ENCODE measurements around the gene PLCL1. TPM values are rescaled to one million over a fixed set of nuclear protein-coding genes. Genes with fewer than 3 reads are reported as not detected.

Gene PLCL1
- total RNA-seq, 4 donors from 2014 or later, result 1.0 to 3.7 (median 2.6) TPM

- DNase-seq (ENCODE audit: low spot score in 2 of 2), result no peak
- H3K4me3 ChIP-seq (ENCODE audit: low read depth, poor library complexity, severe bottlenecking), result no peak overlapping the region
- TF ChIP-seq CTCF (IDR thresholded peaks at IDR 0.05) (no peak), POLR2A (IDR thresholded peaks at IDR 0.05) (no peak)
- WGBS, 2 donors, result 90 to 91% methylated on average over 7 of the region's 7 CpGs
- intact Hi-C loops (cut with DNase I; ENCODE audit: low total_unique reads), result no loop called here
These were observed 255.4 kb downstream of the PLCL1 start for GRCh38 chr2:198059800-198060199.

GRCh38 chr2:198060277-198060676 is 255.9 kb downstream of the PLCL1 start:
- DNase-seq (ENCODE audit: low spot score in 2 of 2), result no peak
- intact Hi-C loops (cut with DNase I; ENCODE audit: low total_unique reads), result no loop called here
- H3K4me3 ChIP-seq (ENCODE audit: low read depth, poor library complexity, severe bottlenecking), result no peak overlapping the region
- whole genome bisulfite sequencing, 2 donors, result 57 to 69% methylated on average over 2 of the region's 2 CpGs
- TF ChIP-seq CTCF (IDR thresholded peaks at IDR 0.05) (no peak), POLR2A (IDR thresholded peaks at IDR 0.05) (no peak)

- TF ChIP-seq CTCF (IDR thresholded peaks at IDR 0.05) (no peak), POLR2A (IDR thresholded peaks at IDR 0.05) (no peak)
- no peak for DNase-seq (ENCODE audit: low spot score in 2 of 2)
- intact Hi-C loops (cut with DNase I; ENCODE audit: low total_unique reads), result no loop called here
- H3K4me3 ChIP-seq (ENCODE audit: low read depth, poor library complexity, severe bottlenecking), result no peak overlapping the region
These were observed 258.4 kb downstream of the PLCL1 start for GRCh38 chr2:198062826-198063225.

- DNase-seq (ENCODE audit: low spot score in 2 of 2), result no peak
- intact Hi-C loops (cut with DNase I; ENCODE audit: low total_unique reads), result no loop called here
- no peak for TF ChIP-seq POLR2A (IDR thresholded peaks at IDR 0.05)
- TF ChIP-seq CTCF (IDR thresholded peaks at IDR 0.05), result no peak
- H3K4me3 ChIP-seq (ENCODE audit: low read depth, poor library complexity, severe bottlenecking), result no peak overlapping the region
- WGBS, 2 donors, result 76 to 84% methylated on average over 1 of the region's 1 CpG
These were observed 258.8 kb downstream of the PLCL1 start for GRCh38 chr2:198063242-198063641.

GRCh38 chr2:198065322-198065721 is 260.9 kb downstream of the PLCL1 start:
- no peak for DNase-seq (ENCODE audit: low spot score in 2 of 2)
- TF ChIP-seq POLR2A (IDR thresholded peaks at IDR 0.05) (no peak), CTCF (IDR thresholded peaks at IDR 0.05) (no peak)
- 65 to 73% methylated on average over 1 of the region's 1 CpG for WGBS, 2 donors
- no peak overlapping the region for H3K4me3 ChIP-seq (ENCODE audit: low read depth, poor library complexity, severe bottlenecking)
- intact Hi-C loops (cut with DNase I; ENCODE audit: low total_unique reads), result no loop called here

GRCh38 chr2:198066597-198066996 is 262.2 kb downstream of the PLCL1 start:
- 88 to 90% methylated on average over 2 of the region's 2 CpGs for WGBS, 2 donors
- intact Hi-C loops (cut with DNase I; ENCODE audit: low total_unique reads), result no loop called here
- TF ChIP-seq POLR2A (IDR thresholded peaks at IDR 0.05), result no peak
- no peak for TF ChIP-seq CTCF (IDR thresholded peaks at IDR 0.05)
- H3K4me3 ChIP-seq (ENCODE audit: low read depth, poor library complexity, severe bottlenecking), result no peak overlapping the region
- no peak for DNase-seq (ENCODE audit: low spot score in 2 of 2)

Data from lower leg skin (tissue), 4 donors.